Testis (tissue), 2 donors: ENCODE data around the gene GID8.

Experiments used
- CTCF ChIP-seq, 3 experiments: fragments of 450-650 bp in 2 of 3; fragments of 200-600 bp in 1 of 3; sonication (generic) in 1 of 3; IDR thresholded peaks; one replicate each; pipeline ENCODE4 v1.5.1; 2016 to 2019; ENCODE audit warnings: antibody characterized with exemption in 3 of 3, mild to moderate bottlenecking in 2 of 3, moderate library complexity in 1 of 3
- POLR2A ChIP-seq: fragments of 450-650 bp; IDR thresholded peaks from one replicate; pipeline ENCODE4 v1.6.1; 2017; ENCODE audit warnings: antibody characterized with exemption, mild to moderate bottlenecking, moderate library complexity

- TF ChIP-seq CTCF (IDR thresholded peaks at IDR 0.05), result no peak
- TF ChIP-seq POLR2A, result no peak
These were observed 28.5 kb downstream of the GID8 start for GRCh38 chr20:62966212-62967148.
